Activated CD8-positive, alpha-beta T cell treated with anti-CD3 and anti-CD28 coated beads, Interleukin-2, amount 10 ng/mL, durations not matched to agents 7 days and 5 days (primary cell): ENCODE measurements around the gene CLCNKB. TPM values are rescaled to one million over a fixed set of nuclear protein-coding genes. Genes with fewer than 3 reads are reported as not detected.
"Not testable (repeated sequence)": the region's sequence is repeated elsewhere in the genome, so short reads cannot be mapped to it uniquely, and the experiment has no call there.

Experiments
- ATAC-seq: fragments of 150-1000 bp; cut with Tn5 transposase; one replicate; pipeline ENCODE4 v1.10.0; 2021; ENCODE audit warnings: moderate library complexity
- CTCF ChIA-PET: fragments of 350-600 bp; sonication (Branson Sonifier 250); formaldehyde crosslinking; loops from one replicate; lab custom pipeline; 2021; ENCODE audit warnings: antibody characterized with exemption; lab: Charles Lee
- POLR2A ChIA-PET: fragments of 350-600 bp; sonication (Branson Sonifier 250); formaldehyde crosslinking; loops from one replicate; lab custom pipeline; 2021; ENCODE audit warnings: antibody characterized with exemption; lab: Charles Lee
- DNase-seq: peaks from one replicate; pipeline ENCODE4 v3.0.0-alpha.2; 2020
- H3K27ac Mint-ChIP-seq: one replicate; pipeline ENCODE4 v1.8.0; 2021; ENCODE audit warnings: mild to moderate bottlenecking, mixed read lengths
- H3K27me3 Mint-ChIP-seq: one replicate; pipeline ENCODE4 v1.8.0; 2021; ENCODE audit warnings: low read depth, mixed read lengths
- H3K36me3 Mint-ChIP-seq: one replicate; pipeline ENCODE4 v1.8.0; 2021; ENCODE audit warnings: low read depth, mixed read lengths
- H3K4me1 Mint-ChIP-seq: one replicate; pipeline ENCODE4 v1.8.0; 2021; ENCODE audit warnings: low read depth, mixed read lengths
- H3K4me3 Mint-ChIP-seq: one replicate; pipeline ENCODE4 v1.8.0; 2021; ENCODE audit warnings: mild to moderate bottlenecking, mixed read lengths
- H3K9me3 Mint-ChIP-seq: one replicate; pipeline ENCODE4 v1.8.0; 2022; ENCODE audit warnings: mixed read lengths; ENCODE audit not compliant: insufficient read depth
- total RNA-seq, 2 experiments: library from RNA; stranded (reverse); gene quantifications; one replicate each; pipeline ENCODE4 v1.2.3, GENCODE V29; 2021

Gene CLCNKB
- total RNA-seq, 2 experiments from 2014 or later: not detected

DNA sequence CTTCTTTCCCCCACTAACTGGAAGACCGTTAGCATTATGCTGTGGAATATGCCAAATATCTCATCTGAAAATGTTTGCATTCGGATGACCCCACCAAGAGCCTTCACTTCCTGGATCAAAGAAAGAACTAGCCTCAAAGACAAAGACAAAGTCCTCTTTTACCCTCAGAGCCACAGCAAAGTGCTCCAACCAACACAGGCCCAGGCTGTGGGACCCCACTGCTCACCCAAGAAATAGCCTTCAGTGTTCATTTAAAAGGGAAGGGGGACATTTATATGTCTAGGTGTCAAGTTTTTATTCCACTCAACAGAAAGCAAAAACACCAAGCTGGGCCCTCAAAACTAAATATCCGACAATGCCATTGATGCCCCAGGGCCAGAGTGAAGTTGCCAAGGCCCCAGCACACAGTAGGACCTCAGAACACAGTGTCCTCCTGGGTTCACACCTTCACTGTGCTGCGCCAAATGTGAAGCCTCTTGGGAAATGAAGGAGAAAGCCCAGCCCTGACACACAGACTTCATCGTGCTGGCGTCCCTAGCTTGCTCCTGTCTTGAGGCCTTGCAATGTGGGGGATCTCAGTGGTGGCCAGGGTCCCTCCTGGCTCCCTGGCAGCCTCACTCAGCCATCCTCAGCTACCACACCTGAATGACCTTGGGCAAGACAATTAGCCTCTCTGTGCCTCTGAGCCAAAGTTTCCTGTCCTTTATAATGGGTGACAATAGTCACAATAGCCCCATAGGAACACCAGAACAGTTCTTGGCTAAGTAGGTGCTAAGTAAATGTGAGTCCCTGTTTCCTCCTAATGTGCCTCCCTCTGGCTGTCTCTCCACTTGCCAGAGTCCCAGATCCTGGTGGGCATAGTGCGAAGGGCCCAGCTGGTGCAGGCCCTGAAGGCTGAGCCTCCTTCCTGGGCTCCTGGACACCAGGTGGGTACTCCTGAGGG lies 11.3 kb downstream of the CLCNKB start:
- Mint-ChIP-seq H3K9me3 (no peaks in the 10 kb centered on the region), H3K27ac (peak overlapping the region; percentile 29), H3K4me3 (no peak overlapping the region), H3K36me3 (no peaks in the 10 kb centered on the region), H3K27me3 (no peaks in the 10 kb centered on the region), H3K4me1 (peaks cover 16% of the 10 kb centered on the region)
- DNase-seq (no peak), ATAC-seq (no peak)
- ChIA-PET POLR2A (no interaction called here), CTCF (interaction anchor here (0.9 to 2.6 kb wide), 5 partner anchors 9 to 251 kb away, joined by 3 to 9 read pairs (median 5); no protein-coding TSS in a partner anchor)

GRCh38 chr1:16055613-16056520 lies 12.3 kb downstream of the CLCNKB start:
- peak; percentile 97 for ATAC-seq
- Mint-ChIP-seq H3K36me3 (no peaks in the 10 kb centered on the region), H3K9me3 (no peaks in the 10 kb centered on the region), H3K4me1 (peaks cover 16% of the 10 kb centered on the region), H3K27ac (peak overlapping the region; percentile 17), H3K27me3 (no peaks in the 10 kb centered on the region), H3K4me3 (no peak overlapping the region)
- ChIA-PET CTCF (interaction anchor here (0.7 to 2.6 kb wide), 8 partner anchors 9 to 264 kb away, joined by 3 to 9 read pairs (median 5); no protein-coding TSS in a partner anchor), POLR2A (interaction anchor here (0.6 kb wide), 3 partner anchors 18 to 106 kb away, joined by 3 to 4 read pairs (median 3); partner anchors contain the start of gene FAM131C)
- DNase-seq: peak; percentile 93

DNA sequence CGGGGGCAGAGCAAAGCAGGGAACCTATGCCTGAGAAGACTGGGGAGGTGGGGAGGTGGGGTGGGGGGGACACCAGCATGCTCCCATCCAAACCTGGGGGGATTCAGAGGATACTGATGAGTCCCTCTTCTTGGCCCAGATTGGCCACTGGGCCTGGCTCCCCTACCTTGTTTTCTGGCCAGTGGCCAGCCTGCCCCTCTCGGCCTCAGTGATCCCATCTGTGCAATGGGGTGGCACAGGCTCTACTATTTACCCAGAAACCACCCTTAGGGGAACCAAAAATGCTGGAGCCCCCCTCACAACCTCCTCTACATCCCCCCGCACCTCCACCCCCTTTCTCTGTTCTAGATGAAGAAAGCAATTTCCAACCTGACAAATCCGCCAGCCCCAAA lies 12.9 kb downstream of the CLCNKB start:
- H3K27me3 Mint-ChIP-seq: not testable (repeated sequence)
- CTCF ChIA-PET: interaction anchor here (0.7 to 2.6 kb wide), 6 partner anchors 8 to 265 kb away, joined by 3 to 9 read pairs (median 6); no protein-coding TSS in a partner anchor
- peak overlapping the region; percentile 17 for H3K27ac Mint-ChIP-seq

GRCh38 chr1:16057314-16057915 lies 13.8 kb downstream of the CLCNKB start:
- DNase-seq, H3K36me3 Mint-ChIP-seq, H3K4me3 Mint-ChIP-seq, H3K27me3 Mint-ChIP-seq, H3K9me3 Mint-ChIP-seq, POLR2A ChIA-PET, ATAC-seq: not testable (repeated sequence)
- H3K27ac Mint-ChIP-seq: peak overlapping the region; percentile 16
- peaks cover 17% of the 10 kb centered on the region for H3K4me1 Mint-ChIP-seq
- CTCF ChIA-PET: interaction anchor here (1.0 to 1.7 kb wide), 2 partner anchors 21 to 266 kb away, joined by 3 to 6 read pairs; no protein-coding TSS in a partner anchor

More for the DNA sequence above, 12.9 kb downstream of the CLCNKB start:
- not testable (repeated sequence) for H3K9me3 Mint-ChIP-seq, DNase-seq, ATAC-seq, H3K4me3 Mint-ChIP-seq, H3K36me3 Mint-ChIP-seq
- peaks cover 16% of the 10 kb centered on the region for H3K4me1 Mint-ChIP-seq
- POLR2A ChIA-PET: interaction anchor here (0.6 kb wide), 1 partner anchor 17 kb away, joined by 3 read pairs; the partner anchor contains the start of gene FAM131C

DNA sequence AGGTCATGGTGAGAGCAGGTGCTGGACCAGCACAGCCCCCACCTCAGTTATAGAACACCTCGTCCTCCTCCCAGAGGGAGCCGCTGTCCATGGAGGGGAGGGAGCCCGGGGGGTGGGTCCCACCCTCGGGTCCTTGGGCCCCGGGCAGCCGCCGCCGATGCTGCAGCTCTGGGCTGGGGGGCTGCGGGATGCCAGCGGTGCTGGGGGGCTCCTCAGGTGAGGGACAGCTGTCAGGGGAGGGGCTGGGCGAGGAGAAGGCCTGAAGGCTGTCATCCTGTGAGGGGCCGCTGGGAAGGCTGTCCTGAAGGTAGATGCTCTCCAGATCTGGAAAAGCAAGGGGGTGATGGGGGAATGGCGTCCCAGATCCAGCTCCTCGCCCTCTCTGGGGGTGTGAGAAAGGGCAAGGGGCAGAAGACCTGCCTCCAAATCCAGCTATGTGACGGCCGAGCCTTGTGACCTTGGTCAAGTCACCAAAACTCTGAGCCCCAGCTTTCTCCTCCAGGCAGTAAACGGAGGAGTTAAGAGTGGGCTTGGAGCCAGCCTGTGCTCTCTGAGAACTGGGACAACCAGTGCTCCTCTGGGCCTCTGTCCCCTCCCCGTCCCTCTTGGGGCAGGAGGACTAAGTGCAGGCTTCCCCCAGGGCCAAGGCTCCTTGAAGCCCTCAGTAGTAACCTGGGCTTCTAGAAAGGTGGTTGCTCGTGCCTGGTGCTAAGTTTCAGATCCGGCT lies 15.0 kb downstream of the CLCNKB start:
- H3K36me3 Mint-ChIP-seq, POLR2A ChIA-PET, H3K27ac Mint-ChIP-seq, H3K9me3 Mint-ChIP-seq, H3K4me3 Mint-ChIP-seq, H3K27me3 Mint-ChIP-seq, ATAC-seq, CTCF ChIA-PET, DNase-seq: not testable (repeated sequence)
- H3K4me1 Mint-ChIP-seq: peaks cover 27% of the 10 kb centered on the region

DNA sequence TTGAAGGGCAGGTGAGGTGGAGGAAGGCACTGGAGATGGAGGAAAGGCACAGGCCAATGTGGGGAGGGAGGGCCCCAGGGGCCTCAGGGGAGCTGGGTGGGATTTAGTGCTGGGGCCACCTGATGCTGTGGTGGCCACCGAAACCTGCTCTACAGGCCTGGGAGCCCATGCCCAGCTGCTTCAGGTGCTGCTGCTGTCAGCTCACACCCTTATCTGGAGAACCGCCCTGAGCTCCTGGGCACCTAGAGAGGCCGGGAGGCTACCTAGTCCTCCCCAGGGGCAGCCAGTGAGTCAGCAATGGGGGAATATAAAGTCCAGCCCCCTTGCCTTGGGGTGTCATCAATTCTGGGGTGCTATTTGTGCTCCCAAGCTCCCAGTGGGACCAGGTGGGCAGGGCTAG lies 17.7 kb downstream of the CLCNKB start:
- CTCF ChIA-PET: no interaction called here
- no peaks in the 10 kb centered on the region for H3K36me3 Mint-ChIP-seq
- POLR2A ChIA-PET: no interaction called here
- no peaks in the 10 kb centered on the region for H3K27me3 Mint-ChIP-seq
- H3K4me3 Mint-ChIP-seq: no peak overlapping the region
- ATAC-seq (no peak), DNase-seq (no peak)
- peaks cover 34% of the 10 kb centered on the region for H3K4me1 Mint-ChIP-seq
- no peak overlapping the region for H3K27ac Mint-ChIP-seq
- no peaks in the 10 kb centered on the region for H3K9me3 Mint-ChIP-seq

DNA sequence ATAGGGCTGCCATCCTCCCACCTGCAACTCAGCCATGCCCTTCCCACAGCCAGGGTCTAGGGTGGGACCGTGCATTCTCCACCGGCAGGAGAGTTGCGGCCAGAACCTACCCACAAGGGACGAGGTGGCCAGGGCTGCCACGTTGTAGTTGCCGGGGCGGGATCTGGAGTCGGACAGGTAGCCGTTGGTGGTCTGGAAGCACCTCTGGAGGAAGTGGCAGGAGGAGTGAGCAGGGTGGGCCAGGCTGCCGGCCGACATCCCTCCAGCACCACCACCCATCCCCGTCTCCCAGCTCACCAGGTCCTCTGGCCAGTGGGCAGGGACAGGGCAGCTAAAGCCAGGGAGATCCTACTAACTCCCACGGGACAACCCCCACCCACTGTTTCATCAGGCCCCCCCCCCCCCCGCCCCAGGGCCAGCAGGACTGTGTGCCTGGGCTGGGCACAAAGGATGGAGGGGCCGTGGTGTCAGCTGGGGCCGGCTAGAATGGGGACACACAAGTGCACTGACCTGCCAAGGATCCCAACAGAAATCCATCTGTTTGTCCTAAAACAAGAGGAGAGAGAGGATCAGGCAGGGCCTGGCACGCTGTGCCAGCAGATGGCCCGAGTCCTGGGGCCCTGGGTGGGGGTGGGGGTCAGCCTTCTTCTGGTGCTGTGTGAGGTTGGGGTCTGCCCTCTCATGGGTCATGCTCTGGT lies 18.6 kb downstream of the CLCNKB start:
- H3K9me3 Mint-ChIP-seq, ATAC-seq, POLR2A ChIA-PET, CTCF ChIA-PET, H3K36me3 Mint-ChIP-seq, H3K4me3 Mint-ChIP-seq, H3K27me3 Mint-ChIP-seq, H3K27ac Mint-ChIP-seq, DNase-seq: not testable (repeated sequence)
- peaks cover 38% of the 10 kb centered on the region for H3K4me1 Mint-ChIP-seq

DNA sequence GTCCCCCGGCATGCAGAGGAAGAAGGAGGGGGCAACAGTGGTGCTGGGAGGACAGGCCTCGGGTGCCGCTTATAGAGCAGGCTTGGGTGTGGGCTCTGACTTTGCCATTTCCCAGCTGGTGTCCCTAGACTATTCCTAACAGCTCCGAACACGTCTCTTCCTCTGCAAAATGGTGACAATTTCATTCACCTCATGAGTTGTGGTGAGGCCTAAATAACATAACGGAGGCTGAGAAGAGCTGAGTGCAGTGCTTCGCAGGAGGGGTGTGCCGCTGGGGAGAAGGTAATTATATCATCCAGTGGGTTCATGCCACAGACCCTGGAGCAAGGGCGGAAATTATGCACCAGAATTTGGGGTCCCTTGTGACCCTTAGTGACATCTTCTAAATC lies 19.1 kb downstream of the CLCNKB start:
- DNase-seq, POLR2A ChIA-PET, H3K27ac Mint-ChIP-seq, H3K27me3 Mint-ChIP-seq, CTCF ChIA-PET, H3K4me3 Mint-ChIP-seq, H3K9me3 Mint-ChIP-seq, ATAC-seq, H3K36me3 Mint-ChIP-seq: not testable (repeated sequence)
- peaks cover 43% of the 10 kb centered on the region for H3K4me1 Mint-ChIP-seq

GRCh38 chr1:16063226-16063829 lies 19.7 kb downstream of the CLCNKB start:
- H3K27me3 Mint-ChIP-seq: no peaks in the 10 kb centered on the region
- peaks cover 50% of the 10 kb centered on the region for H3K4me1 Mint-ChIP-seq
- CTCF ChIA-PET: interaction anchor here (1.4 kb wide), 1 partner anchor 11 kb away, joined by 4 read pairs; no protein-coding TSS in a partner anchor
- no peaks in the 10 kb centered on the region for H3K9me3 Mint-ChIP-seq
- POLR2A ChIA-PET: no interaction called here
- H3K27ac Mint-ChIP-seq: peak overlapping the region; percentile 75
- ATAC-seq (no peak), DNase-seq (no peak)
- H3K4me3 Mint-ChIP-seq: peak overlapping the region; percentile 74
- H3K36me3 Mint-ChIP-seq: no peaks in the 10 kb centered on the region

- ATAC-seq (no peak), DNase-seq (no peak)
- POLR2A ChIA-PET: interaction anchor here (0.6 kb wide), 1 partner anchor 137 kb away, joined by 3 read pairs; no protein-coding TSS in a partner anchor
- Mint-ChIP-seq H3K27ac (peak overlapping the region; percentile 75), H3K36me3 (no peaks in the 10 kb centered on the region), H3K4me3 (peak overlapping the region; percentile 74), H3K9me3 (no peaks in the 10 kb centered on the region), H3K27me3 (no peaks in the 10 kb centered on the region), H3K4me1 (peaks cover 56% of the 10 kb centered on the region)
- CTCF ChIA-PET: interaction anchor here (0.9 to 2.3 kb wide), 5 partner anchors 10 to 312 kb away, joined by 3 to 8 read pairs (median 4); no protein-coding TSS in a partner anchor
Measured at GRCh38 chr1:16063921-16064320, 20.3 kb downstream of the CLCNKB start.
